Esophagus muscularis mucosa (tissue), 4 donors: Measurements from ENCODE around the gene SERINC5. TPM values are rescaled to one million over a fixed set of nuclear protein-coding genes. Genes with fewer than 3 reads are reported as not detected.

Source experiments
- DNase-seq: peaks from one replicate; pipeline ENCODE4 v3.0.0-alpha.2; 2017; ENCODE audit errors: extremely low spot score
- H3K27ac ChIP-seq, 4 donors: fragments of 200-600 bp; sonication (generic); replicated peaks in 1 of 4; 1 replicate in 3 of 4; 2 replicates in 1 of 4; pipeline ENCODE4 v1.5.1; 2016 to 2019; ENCODE audit warnings: mild to moderate bottlenecking in 1 of 4
- H3K27me3 ChIP-seq, 4 donors: fragments of 200-600 bp; sonication (generic); one replicate each; pipeline versions ENCODE4 v1.5.1 to v1.6.0; 2016 to 2019
- H3K36me3 ChIP-seq, 4 donors: fragments of 200-600 bp; sonication (generic); one replicate each; pipeline ENCODE4 v1.5.1; 2016 to 2019
- H3K4me1 ChIP-seq, 4 donors: fragments of 200-600 bp; sonication (generic); one replicate each; pipeline ENCODE4 v1.5.1; 2016 to 2019
- H3K4me3 ChIP-seq, 4 donors: fragments of 200-600 bp; sonication (generic); 1 replicate in 2 of 4; 2 replicates in 2 of 4; pipeline ENCODE4 v1.5.1; 2016 to 2019; ENCODE audit warnings: mild to moderate bottlenecking in 4 of 4, moderate library complexity in 1 of 4
- H3K9me3 ChIP-seq, 4 donors: fragments of 200-600 bp; sonication (generic); 1 replicate in 3 of 4; 2 replicates in 1 of 4; pipeline ENCODE4 v1.5.1; 2016 to 2019
- EP300 ChIP-seq: sonication (generic); formaldehyde crosslinking; IDR thresholded peaks from one replicate; pipeline ENCODE4 v1.6.1; 2017; ENCODE audit warnings: antibody characterized with exemption
- POLR2A ChIP-seq: fragments of 450-650 bp; IDR thresholded peaks from one replicate; pipeline ENCODE4 v1.6.1; 2017; ENCODE audit warnings: antibody characterized with exemption, moderate library complexity, mild to moderate bottlenecking, low read depth
- POLR2AphosphoS5 ChIP-seq, 2 donors: sonication (generic); formaldehyde crosslinking; IDR thresholded peaks; one replicate each; pipeline ENCODE4 v1.6.1; 2017; ENCODE audit warnings: antibody characterized with exemption in 2 of 2
- WGBS: methylation state at CpG from one replicate; pipeline ENCODE4 v1.1.5; 2018; 5-methylcytosine and 5-hydroxymethylcytosine counted together
- intact Hi-C: fragments of 100-400 bp; cut with DNase I; formaldehyde crosslinking; loops from one replicate; pipeline ENCODE4 v1.15.1; 2023
- total RNA-seq, 4 donors: library from RNA; depleted of rRNA; stranded (reverse); fragments of >200 nt; gene quantifications; one replicate each; pipeline versions ENCODE4 v1.1.0 to v1.2.1, GENCODE V29; 2016
- TF ChIP-seq, protein P1 (sequence below), 3 experiments: fragments of 200-600 bp in 2 of 3; fragments of 450-650 bp in 1 of 3; sonication (generic) in 2 of 3; IDR thresholded peaks; one replicate each; pipeline ENCODE4 v1.5.1; 2017 to 2019; ENCODE audit warnings: antibody characterized with exemption in 3 of 3, mild to moderate bottlenecking in 2 of 3, moderate library complexity in 1 of 3

SERINC5 gene
- total RNA-seq, 4 donors from 2014 or later, result 5.8 to 9.1 (median 8.3) TPM

DNA sequence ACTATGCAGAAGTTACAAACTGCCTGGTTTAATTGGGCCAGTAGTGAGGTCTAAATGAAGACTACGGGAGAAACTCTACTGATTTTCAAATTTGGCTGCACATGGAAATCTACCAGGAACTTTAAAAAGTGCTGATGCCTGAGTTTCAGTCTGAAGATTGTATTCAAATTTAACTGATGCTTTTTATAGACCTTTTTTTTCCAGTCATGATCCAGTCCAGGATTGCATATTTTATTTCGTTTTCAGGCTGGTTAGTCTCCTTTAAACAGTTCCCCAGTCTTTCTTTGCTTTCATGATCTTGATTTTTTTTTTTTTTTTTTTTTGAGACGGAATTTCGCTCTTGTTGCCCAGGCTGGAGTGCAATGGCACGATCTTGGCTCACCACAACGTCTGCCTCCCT is 40.3 kb upstream of the SERINC5 start:
- Histone ChIP-seq H3K4me1 (no peaks in the 10 kb centered on the region), H3K4me3 (no peak overlapping the region), H3K9me3 (no peaks in the 10 kb centered on the region), H3K27me3 (no peaks in the 10 kb centered on the region), H3K36me3 (no peaks in the 10 kb centered on the region), H3K27ac (no peak overlapping the region)
- TF ChIP-seq POLR2A, result no peak
- TF ChIP-seq, protein P1, sequence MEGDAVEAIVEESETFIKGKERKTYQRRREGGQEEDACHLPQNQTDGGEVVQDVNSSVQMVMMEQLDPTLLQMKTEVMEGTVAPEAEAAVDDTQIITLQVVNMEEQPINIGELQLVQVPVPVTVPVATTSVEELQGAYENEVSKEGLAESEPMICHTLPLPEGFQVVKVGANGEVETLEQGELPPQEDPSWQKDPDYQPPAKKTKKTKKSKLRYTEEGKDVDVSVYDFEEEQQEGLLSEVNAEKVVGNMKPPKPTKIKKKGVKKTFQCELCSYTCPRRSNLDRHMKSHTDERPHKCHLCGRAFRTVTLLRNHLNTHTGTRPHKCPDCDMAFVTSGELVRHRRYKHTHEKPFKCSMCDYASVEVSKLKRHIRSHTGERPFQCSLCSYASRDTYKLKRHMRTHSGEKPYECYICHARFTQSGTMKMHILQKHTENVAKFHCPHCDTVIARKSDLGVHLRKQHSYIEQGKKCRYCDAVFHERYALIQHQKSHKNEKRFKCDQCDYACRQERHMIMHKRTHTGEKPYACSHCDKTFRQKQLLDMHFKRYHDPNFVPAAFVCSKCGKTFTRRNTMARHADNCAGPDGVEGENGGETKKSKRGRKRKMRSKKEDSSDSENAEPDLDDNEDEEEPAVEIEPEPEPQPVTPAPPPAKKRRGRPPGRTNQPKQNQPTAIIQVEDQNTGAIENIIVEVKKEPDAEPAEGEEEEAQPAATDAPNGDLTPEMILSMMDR (IDR thresholded peaks at IDR 0.05), result no peak
- TF ChIP-seq EP300, result no peak
- no peak for TF ChIP-seq POLR2AphosphoS5 (IDR thresholded peaks at IDR 0.05)
- no peak for DNase-seq
- 49% methylated on average over 6 of the region's 6 CpGs for WGBS
- intact Hi-C loops, result no loop called here

DNA sequence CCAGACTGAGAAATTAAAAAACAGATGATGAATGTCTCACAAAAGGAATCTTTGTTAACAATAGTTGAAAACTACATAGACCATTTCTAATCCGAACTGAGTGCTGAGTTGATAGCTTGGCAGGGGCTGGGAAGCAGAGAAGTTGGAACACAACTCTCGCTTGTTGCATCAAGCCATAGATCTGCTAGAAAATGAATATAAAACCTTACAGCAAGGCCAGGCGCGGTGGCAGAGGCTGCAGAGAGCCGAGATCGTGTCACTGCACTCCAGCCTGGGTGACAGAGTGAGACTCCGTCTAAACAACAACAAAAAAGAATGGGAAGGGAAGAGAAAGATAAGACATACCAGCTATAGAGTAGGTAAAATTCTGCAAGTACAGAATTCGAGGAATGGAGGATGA is 35.9 kb upstream of the SERINC5 start:
- WGBS, result 76% methylated on average over 8 of the region's 8 CpGs
- no peak overlapping the region for H3K4me3 ChIP-seq
- no peak for DNase-seq
- no peak overlapping the region for H3K27ac ChIP-seq
- TF ChIP-seq, protein P1 (IDR thresholded peaks at IDR 0.05), result no peak
- no peak for TF ChIP-seq POLR2AphosphoS5 (IDR thresholded peaks at IDR 0.05)
- no peak for TF ChIP-seq POLR2A
- no peak for TF ChIP-seq EP300
- no peaks in the 10 kb centered on the region for H3K4me1 ChIP-seq
- no peaks in the 10 kb centered on the region for H3K9me3 ChIP-seq
- intact Hi-C loops, result no loop called here
- no peaks in the 10 kb centered on the region for H3K27me3 ChIP-seq
- H3K36me3 ChIP-seq, result no peaks in the 10 kb centered on the region

DNA sequence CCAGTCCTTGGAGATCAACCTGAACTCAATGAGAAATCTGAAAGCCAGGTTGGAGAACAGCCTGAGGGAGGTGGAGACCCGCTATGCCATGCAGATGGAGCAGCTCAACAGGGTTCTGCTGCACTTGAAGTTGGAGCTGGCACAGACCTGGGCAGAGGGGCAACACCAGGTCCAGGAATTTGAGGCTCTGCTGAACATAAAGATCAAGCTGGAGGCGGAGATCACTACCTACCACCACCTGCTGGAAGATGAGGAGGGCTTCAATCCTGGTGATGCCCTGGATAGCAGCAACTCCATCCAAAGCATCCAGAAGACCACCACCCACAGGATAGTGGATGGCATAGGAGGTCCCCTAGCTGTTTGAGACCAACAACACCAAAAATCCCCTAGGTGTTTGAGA is 33.5 kb upstream of the SERINC5 start:
- H3K36me3 ChIP-seq, result no peaks in the 10 kb centered on the region
- H3K4me3 ChIP-seq, result no peak overlapping the region
- H3K4me1 ChIP-seq, result no peaks in the 10 kb centered on the region
- no CpG with 5 or more reads among the region's 2 CpGs for WGBS
- intact Hi-C loops, result no loop called here
- H3K9me3 ChIP-seq, result no peaks in the 10 kb centered on the region
- TF ChIP-seq EP300 (no peak), POLR2A (no peak), POLR2AphosphoS5 (IDR thresholded peaks at IDR 0.05) (no peak)
- TF ChIP-seq, protein P1 (IDR thresholded peaks at IDR 0.05), result no peak
- no peak for DNase-seq
- no peak overlapping the region for H3K27ac ChIP-seq
- no peaks in the 10 kb centered on the region for H3K27me3 ChIP-seq

DNA sequence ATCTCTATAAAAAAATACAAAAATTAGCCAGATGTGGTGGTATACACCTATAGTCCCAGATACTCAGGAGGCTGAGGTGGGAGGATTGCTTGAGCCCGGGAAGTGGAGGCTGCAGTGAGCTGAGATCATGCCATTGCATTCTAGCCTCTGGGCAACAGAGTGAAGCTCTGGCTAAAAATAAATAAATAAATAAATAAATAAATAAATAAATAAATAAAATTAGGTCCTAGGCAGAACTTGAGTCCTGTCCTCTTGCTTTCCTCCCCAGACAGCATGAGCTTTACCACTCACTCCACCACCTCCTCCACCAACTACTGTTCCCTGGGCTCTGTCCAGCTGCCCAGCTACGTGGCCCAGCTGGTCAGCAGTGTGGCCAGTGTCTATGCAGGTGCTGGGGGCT is 32.3 kb upstream of the SERINC5 start:
- Histone ChIP-seq H3K27me3 (no peaks in the 10 kb centered on the region), H3K4me3 (no peak overlapping the region), H3K4me1 (no peaks in the 10 kb centered on the region), H3K27ac (no peak overlapping the region), H3K36me3 (no peaks in the 10 kb centered on the region), H3K9me3 (no peaks in the 10 kb centered on the region)
- DNase-seq, result no peak
- 86% methylated on average over 2 of the region's 2 CpGs for WGBS
- intact Hi-C loops, result no loop called here
- TF ChIP-seq POLR2AphosphoS5 (IDR thresholded peaks at IDR 0.05), result no peak
- TF ChIP-seq EP300, result no peak

DNA sequence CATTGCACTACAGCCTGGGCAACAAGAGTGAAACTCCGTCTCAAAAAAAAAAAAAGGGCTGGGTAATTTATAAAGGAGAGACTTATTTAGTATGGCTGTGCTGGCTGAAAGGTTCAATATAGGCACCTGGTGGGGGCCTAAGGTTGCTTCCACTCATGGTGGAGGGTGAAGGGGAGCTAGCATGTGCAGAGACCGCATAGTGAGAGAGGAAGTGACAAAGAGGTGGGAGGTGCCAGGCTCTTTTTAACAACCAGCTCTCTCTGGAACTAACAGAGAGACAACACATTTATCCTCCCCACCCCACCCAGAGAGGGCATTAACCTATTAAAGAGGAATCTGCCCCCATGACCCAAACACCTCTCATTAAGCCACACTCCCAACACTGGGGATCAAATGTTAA is 28.9 kb upstream of the SERINC5 start:
- Histone ChIP-seq H3K27me3 (no peaks in the 10 kb centered on the region), H3K36me3 (no peaks in the 10 kb centered on the region), H3K27ac (no peak overlapping the region), H3K9me3 (no peaks in the 10 kb centered on the region), H3K4me3 (no peak overlapping the region), H3K4me1 (no peaks in the 10 kb centered on the region)
- no peak for DNase-seq
- intact Hi-C loops, result no loop called here
- 66% methylated on average over 2 of the region's 2 CpGs for WGBS
- TF ChIP-seq, protein P1 (IDR thresholded peaks at IDR 0.05), result no peak
- TF ChIP-seq POLR2A, result no peak
- no peak for TF ChIP-seq POLR2AphosphoS5 (IDR thresholded peaks at IDR 0.05)
- no peak for TF ChIP-seq EP300
